ENCODE data around the gene PPP2R5C. TPM values are rescaled to one million over a fixed set of nuclear protein-coding genes. Genes with fewer than 3 reads are reported as not detected.
A peak's percentile ranks its signal among the peaks of the same experiment; 100 is the strongest.

The PPP2R5C gene
- total RNA-seq, 1 experiment from 2014 or later = 80.3 TPM

GRCh38 chr14:101762530-101763101 lies 1.1 kb downstream of the PPP2R5C start:
- Histone ChIP-seq H3K36me3 (ENCODE audit: control insufficient read depth, insufficient read depth, low read length) (no peaks in the 10 kb centered on the region), H3K27ac (ENCODE audit: low read length) (no peak overlapping the region), H3K4me1 (ENCODE audit: control insufficient read depth, insufficient read depth, low read length) (no peaks in the 10 kb centered on the region; the same call in none of the 2 replicates), H3K4me3 (ENCODE audit: low read depth in 2 of 2, low read length in 2 of 2) (peak overlapping the region; percentile 47 to 54), H3K9me3 (ENCODE audit: control insufficient read depth, insufficient read depth, low read depth, low read length) (no peaks in the 10 kb centered on the region), H3K27me3 (ENCODE audit: control insufficient read depth, insufficient read depth, low read length) (0 out of 2 replicates have a peak, but pooled peaks cover 4% of the 10 kb centered on the region)
- ChIA-PET POLR2A (interaction anchor here (0.7 kb wide), 1 partner anchor 1028 kb away, joined by 3 read pairs; no protein-coding TSS in a partner anchor), CTCF (interaction anchor here (0.6 kb wide), 1 partner anchor 403 kb away, joined by 3 read pairs; no protein-coding TSS in a partner anchor)
- no TSS peak for BruUV-seq (replicated peaks)
- DNase-seq (ENCODE audit: low read depth, low spot score) (no peak), ATAC-seq (no peak)
- in situ Hi-C loops (cut with HindIII; ENCODE audit: low pct_unique_long_range_greater_than_20kb, low sequenced_read_pairs) = no loop called here
- TF ChIP-seq TCF7L2 (IDR thresholded peaks at IDR 0.05; ENCODE audit: low read depth, low read length) (no peak), REST (IDR thresholded peaks at IDR 0.05; ENCODE audit: insufficient read depth in 1 of 2, low read depth in 2 of 2, low read length in 1 of 2) (no peak), POLR2AphosphoS5 (IDR thresholded peaks at IDR 0.05; ENCODE audit: low read depth, low read length) (no peak), SIN3A (IDR thresholded peaks at IDR 0.05; ENCODE audit: borderline replicate concordance, insufficient read depth, low read depth, low read length) (no peak), CTCF (IDR thresholded peaks at IDR 0.05) (no peak)
- intact Hi-C loops (cut with micrococcal nuclease; ENCODE audit: unreplicated experiment) = no loop called here

- DNase-seq (ENCODE audit: low read depth, low spot score) (no peak), ATAC-seq (no peak)
- TF ChIP-seq REST (IDR thresholded peaks at IDR 0.05; ENCODE audit: insufficient read depth in 1 of 2, low read depth in 2 of 2, low read length in 1 of 2) (no peak), CTCF (IDR thresholded peaks at IDR 0.05) (no peak), SIN3A (IDR thresholded peaks at IDR 0.05; ENCODE audit: borderline replicate concordance, insufficient read depth, low read depth, low read length) (no peak), POLR2AphosphoS5 (IDR thresholded peaks at IDR 0.05; ENCODE audit: low read depth, low read length) (no peak), TCF7L2 (IDR thresholded peaks at IDR 0.05; ENCODE audit: low read depth, low read length) (no peak)
- POLR2A ChIA-PET = interaction anchor here (0.7 kb wide), 1 partner anchor 45 kb away, joined by 3 read pairs; no protein-coding TSS in a partner anchor
- BruUV-seq (replicated peaks) = no TSS peak
- no peaks in the 10 kb centered on the region for H3K9me3 ChIP-seq (ENCODE audit: control insufficient read depth, insufficient read depth, low read depth, low read length)
- CTCF ChIA-PET = no interaction called here
- no peaks in the 10 kb centered on the region for H3K36me3 ChIP-seq (ENCODE audit: control insufficient read depth, insufficient read depth, low read length)
- intact Hi-C loops (cut with micrococcal nuclease; ENCODE audit: unreplicated experiment) (no loop called here), in situ Hi-C loops (cut with HindIII; ENCODE audit: low pct_unique_long_range_greater_than_20kb, low sequenced_read_pairs) (no loop called here)
- 0 out of 2 replicates have a peak, but pooled peaks cover 2% of the 10 kb centered on the region for H3K27me3 ChIP-seq (ENCODE audit: control insufficient read depth, insufficient read depth, low read length)
- H3K27ac ChIP-seq (ENCODE audit: low read length) = no peak overlapping the region
- H3K4me1 ChIP-seq (ENCODE audit: control insufficient read depth, insufficient read depth, low read length) = no peaks in the 10 kb centered on the region; the same call in none of the 2 replicates
- H3K4me3 ChIP-seq (ENCODE audit: low read depth in 2 of 2, low read length in 2 of 2) = no peak overlapping the region
These were observed 2.6 kb downstream of the PPP2R5C start for GRCh38 chr14:101763941-101764709.
